Activated naive CD4-positive, alpha-beta T cell treated with Interleukin-2 at 50 U/mL for 16 hours (primary cell): ENCODE data around the gene RNFT2.
"Not testable (repeated sequence)": the region's sequence is repeated elsewhere in the genome, so short reads cannot be mapped to it uniquely, and the experiment has no call there.

ENCODE experiments used
- DNase-seq: peaks from one replicate; pipeline ENCODE4 v3.0.0-alpha.2; 2020

The RNFT2 gene

DNA sequence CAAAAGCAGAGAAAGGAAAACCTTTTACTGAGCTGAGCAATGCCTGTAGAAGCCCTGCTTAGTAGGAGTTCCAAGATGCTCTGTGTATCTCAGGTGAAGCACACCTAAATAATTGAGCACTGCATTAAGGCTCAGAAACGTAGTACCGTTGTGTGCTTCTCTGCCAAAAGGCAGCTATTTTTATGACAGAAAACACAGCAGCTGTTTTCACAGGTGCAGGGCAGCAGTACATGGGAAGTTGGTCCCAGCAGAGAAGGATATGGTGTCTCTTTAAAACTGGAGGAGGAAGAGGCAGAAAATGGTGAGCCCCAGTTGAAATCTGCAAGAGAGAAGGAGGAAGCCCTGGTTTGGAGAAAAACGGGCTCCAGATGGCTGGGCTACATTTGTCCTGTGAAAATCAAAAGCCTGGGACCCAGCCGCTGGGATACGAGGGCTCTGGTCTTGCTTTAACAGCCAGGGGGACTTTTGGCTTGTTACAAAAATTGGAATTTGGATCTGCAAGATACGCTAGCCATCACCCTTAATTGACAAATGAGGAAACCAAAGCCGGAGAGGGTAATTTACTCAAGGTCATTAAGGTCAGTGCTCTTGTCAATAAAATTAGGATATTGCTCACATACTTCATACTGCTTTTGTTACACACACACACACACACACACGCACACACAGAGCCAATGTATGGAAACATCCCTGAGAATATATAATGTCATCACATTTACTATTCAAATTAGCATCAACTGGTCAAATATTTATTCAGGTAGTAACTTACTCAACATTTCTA, 27.6 kb upstream of the RNFT2 start:
- no peak for DNase-seq

DNA sequence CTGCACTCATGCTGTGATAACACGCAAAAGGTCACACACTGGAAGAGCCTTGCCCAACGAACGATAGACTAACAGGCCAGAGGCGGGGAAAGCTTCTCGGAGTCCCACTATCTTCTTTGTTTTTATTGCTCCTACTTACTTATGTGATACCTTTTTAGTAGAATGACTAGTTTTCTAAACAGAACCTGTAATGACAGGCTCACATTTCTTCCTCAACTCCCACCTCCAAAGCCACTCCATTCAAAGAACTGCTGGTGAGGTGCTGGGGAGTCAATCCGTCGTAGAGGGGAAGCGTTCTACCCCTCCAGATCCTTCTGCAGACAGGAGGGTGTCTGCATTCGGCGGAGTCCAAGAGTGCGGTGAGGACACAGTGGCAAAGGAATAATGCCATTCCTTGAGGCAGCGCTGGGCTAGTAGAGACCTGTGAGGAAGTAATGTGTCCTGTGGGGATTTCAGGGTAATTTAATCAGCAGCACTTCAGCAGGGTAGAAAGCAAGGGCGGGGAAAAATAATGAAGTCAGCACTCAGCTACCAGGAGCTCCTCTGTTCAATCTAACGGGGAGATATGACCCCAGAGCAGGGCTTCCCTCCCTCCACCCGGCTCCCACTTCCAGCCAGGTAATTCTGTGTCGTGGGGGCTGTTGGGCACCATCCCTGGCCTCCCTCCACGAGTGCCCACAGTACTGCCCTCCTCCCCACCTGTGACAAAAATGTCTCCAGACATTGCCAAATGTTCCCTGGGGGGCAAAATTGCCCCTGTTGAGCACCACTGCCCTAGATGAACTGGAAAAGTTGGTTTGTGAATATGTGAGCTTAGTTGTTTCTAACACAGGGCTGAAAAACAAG, 25.4 kb upstream of the RNFT2 start:
- DNase-seq: no peak

DNA sequence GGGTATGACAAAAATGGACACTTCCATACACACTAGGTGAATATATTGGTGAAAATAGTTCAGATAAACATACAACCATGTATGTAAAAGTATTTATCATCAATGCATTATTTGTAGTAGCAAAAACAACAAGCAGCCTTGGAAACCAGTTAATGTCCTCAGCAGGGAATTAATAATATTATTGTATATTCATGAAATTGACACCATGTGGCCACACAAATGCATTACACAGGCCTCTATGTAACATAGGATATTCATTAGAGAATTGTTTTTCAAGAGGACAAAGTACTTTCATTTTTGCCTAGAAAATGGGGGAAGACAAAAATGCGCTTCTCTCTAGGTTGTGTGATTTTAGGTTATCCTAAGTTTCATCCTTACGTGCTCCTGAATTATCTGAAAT, 24.6 kb upstream of the RNFT2 start:
- DNase-seq: no peak

- no peak for DNase-seq
These were observed 23.9 kb upstream of the RNFT2 start for GRCh38 chr12:116714175-116714574.

DNA sequence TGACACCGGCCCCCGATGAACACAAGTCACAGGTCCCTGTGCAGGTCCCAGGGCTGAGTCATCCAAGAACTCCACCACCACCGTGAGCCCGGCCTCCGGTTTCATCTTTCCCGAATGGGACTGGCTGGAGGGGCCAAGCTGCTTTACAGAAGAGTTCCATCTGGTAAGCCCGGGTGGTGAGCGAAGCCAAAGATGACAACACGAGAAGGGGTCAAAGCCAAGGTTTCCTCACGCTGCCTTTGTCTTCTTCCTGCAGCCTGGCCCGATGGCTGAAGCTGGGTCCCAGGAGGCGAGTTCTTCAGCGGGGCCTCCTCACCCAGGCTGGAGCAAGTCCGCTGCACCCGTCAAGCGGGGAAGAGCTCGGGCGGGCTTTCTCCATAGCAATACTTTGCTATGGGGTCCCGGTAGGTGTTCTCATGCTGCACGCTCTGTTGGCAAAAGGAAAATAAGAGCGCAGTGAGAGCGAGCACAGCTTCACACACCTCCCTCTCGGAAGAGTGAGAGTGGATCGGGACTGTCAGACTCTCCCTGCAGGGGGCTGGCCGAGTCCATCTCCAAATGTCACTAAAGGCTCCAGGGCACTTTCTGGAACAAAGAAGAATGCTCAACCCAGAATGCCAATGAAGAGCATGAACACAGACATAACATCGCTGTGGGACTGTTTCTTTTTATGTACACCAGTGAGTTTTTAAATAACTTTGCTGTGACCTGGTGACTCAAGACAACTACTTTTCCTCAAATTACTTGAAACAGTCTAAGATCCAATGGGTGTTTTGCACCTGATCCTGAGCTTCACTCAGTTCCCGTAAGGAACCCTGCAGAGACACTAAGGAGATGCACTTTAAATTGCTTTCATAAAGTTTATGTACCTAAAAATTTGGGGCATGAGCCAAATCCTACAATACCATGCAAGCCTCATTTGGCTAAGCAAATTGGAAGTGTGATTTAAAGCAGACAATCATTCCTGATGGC, 20.4 kb upstream of the RNFT2 start:
- DNase-seq: no peak

DNA sequence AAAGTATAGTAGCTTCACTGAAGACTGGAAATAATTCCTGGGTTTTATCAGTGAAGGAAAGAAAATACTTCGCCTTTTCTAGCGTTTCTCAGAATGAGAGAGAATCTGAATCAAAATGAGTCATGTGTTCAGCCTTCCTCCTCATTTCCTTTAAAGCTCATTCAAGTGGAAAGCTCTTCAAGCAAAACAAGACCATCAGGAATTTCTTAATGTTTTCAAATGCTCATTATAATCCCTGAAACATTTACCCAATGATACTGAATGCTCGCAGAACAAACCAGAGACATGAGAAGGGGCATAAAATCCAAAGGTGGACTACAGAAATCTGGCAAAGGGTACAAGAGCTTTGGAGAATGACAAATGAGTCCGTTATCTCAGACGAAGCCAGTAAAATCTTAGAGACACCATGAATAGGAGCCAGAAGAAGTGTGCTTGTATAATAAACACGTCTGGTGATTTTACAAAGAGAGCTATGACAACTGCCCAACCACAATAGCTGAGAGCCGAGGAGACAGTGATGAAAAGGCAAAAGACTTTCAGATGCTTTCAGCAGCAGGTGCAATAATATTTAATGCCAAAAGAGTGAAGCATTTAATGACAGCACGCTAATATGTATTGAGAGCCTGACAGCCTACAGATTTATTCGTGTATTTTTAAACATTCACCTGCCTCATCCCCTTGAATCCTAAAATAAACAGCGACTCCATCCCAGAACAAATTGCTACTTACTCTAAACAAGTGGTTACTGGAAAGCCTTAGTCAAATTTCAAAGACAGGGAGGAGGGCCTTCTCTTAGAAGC, 19.3 kb upstream of the RNFT2 start:
- DNase-seq: no peak

GRCh38 chr12:116719731-116720528, 18.2 kb upstream of the RNFT2 start:
- no peak for DNase-seq

DNA sequence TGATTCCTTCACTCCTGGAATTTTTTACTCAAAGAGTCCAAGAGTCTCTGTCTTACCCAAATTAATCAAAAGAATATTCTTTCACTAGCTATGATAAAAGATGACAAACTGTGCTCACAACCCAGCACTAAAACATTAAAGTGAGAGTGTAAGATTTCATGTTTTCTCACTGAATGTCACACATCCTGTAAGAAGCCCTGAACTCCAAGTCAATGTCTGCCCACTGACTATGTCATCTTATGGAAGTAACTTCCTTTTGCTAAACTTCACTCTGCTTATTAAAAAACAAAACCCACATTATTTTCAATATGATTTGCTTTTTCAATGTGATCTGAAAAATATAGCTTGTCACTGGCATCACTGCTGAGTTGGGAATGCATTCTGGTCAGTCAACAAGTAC, 15.9 kb upstream of the RNFT2 start:
- no peak for DNase-seq

GRCh38 chr12:116726694-116727093, 11.4 kb upstream of the RNFT2 start:
- DNase-seq: no peak

DNA sequence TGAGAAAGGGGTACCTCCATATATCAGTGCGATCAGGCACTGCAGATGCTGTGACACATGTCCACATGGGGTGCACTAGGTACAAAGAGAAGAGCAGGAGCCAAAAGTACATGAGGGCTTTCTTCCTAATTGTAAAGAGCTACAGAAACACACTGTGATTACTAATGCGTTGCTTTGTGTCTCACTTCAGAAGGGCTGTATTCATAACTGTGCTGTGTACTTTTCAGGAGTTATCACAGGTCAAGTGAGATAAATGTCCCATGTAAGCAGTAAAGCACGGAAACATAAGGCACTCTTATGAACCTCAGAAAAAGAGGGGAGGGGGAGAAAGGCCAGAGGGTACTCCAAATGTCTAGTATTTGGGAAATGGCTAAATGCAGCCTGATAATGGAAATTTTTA, 10.9 kb upstream of the RNFT2 start:
- DNase-seq: no peak

GRCh38 chr12:116727891-116728290, 10.2 kb upstream of the RNFT2 start:
- DNase-seq: no peak

GRCh38 chr12:116731801-116732200, 6.3 kb upstream of the RNFT2 start:
- DNase-seq: no peak

DNA sequence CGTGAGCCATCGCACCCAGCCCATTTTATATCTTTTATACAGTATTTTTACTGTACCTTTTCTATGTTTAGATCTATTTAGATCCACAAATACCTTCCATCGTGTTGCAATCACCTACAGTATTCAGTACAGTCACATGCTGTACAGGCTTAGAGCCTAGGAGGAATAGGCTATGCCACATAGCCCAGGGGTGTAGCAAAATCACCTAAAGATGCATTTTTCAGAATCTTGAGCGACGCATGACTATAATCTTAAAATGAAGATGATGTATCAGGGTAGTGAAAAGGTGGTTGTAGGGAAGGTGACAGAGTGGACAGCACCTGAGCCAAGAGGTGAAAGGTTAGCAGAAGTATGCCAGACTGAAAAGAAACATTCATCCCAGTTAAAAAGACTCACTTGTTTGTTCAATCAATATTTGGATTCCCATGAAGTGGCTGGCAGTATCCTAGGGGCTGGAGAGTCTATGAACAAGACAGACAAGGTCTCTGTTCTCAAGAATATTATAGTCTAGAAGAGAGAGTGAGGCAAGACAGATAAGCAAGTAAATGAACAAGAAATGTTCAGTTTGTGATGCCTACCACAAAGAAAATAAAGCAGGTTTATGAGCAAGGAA, 3.9 kb upstream of the RNFT2 start:
- DNase-seq: no peak

DNA sequence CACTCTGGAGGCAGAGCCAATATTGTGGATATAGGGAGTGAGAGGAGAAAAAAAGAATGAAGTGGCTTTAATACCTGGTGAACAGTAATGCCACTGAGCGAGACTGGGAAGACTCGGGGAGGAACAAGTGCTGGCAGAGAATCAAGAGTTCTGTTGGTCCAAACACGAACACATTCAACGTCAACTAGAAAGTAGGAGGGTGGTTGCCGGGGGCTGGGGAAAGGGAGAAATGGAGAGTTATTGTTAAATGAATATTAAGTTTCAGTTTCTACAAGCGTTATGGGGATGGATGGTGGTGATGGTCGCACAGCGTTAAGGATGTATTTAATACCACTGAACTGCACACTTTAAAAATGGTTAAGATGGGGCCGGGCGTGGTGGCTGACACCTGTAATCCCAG, 3.0 kb upstream of the RNFT2 start:
- no peak for DNase-seq

GRCh38 chr12:116735951-116736599, 2.0 kb upstream of the RNFT2 start:
- no peak for DNase-seq

DNA sequence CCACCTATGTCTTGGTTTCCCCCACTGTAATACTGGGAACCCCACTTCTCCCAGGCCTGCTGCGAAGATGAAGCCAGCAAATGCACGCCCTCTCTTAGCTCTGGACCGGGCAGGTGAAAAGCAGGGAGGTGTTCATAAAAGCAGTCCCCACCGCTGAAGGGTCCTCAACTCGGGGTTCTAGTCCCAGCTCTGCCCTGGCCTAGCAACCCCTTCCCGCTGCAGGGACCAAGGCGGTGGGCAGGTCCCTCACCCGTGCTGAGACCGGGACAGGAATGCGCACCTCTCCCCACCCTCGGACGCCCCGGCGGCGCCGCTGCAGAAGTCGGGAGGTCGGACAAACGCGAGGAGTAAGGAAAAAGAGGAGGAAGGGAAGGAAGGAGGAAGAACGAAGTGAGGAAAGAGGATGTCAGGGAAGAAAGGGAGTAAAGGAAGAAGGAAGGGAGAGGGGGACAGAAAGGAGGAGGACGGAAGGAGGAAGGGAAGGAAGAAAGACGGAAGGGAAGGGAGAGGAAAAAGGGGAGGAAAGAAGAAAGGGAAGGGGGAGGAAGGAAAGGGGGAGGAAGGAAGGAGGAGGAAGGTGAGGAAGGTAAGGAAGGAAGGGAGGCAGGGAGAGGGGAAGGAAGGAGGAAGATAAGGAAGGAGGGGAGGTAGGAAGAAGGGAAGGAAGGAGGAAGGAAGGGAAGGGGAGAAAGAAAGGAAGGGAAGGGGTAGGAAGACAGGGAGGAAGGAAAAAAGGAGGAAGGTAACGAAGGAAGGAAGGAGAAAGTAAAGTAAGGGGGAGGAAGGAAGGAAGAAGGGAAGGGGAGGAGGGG, 947 bp upstream of the RNFT2 start:
- DNase-seq: no peak

DNA sequence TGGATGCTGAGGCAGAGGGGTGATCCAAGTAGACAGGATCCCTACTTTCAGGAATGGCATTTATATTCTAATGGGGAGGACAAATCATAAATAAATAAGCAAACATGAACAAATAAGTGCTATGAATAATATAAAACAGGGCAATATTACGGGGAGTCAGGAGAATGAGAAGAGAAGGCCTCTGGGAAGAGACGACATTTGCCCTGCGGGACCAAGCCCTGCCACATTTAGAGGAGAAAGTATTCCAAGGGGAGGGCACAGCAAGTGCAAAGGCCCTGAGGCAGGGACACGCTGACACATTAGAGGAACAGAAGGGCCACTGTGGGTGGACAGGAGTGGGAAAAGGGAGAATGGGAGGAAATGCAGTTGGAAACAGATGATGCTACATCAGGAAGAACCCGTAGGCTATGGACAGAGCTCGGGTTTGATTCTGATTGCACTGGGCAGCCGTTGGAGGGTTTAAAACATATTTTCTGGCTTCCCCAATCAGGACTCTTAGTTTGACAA, 1.3 kb downstream of the RNFT2 start:
- no peak for DNase-seq

GRCh38 chr12:116742787-116743186, 4.7 kb downstream of the RNFT2 start:
- not testable (repeated sequence) for DNase-seq

DNA sequence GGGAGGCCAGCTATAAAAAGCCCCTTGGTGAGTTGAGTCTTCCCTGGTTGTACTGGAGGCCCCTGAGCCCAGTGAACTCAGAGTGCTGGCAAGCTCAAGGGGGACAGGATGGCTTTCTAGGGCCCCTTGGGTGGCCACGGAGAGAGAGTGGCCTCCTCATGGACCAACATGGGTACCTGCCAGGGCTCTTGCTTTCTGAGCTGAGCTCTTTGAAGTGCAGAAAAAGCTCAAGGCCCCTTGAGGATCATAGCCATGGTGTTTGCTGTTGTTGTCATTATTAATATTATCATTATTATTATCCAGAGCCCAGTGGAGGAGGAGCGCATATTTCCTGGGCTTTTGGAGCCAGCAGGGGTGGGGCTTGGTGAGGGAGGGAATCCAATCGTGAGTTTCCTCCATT, 6.7 kb downstream of the RNFT2 start:
- no peak for DNase-seq
